ENCODE data around the gene TP53BP1.

GRCh38 chr15:43516801-43517353 is 23.9 kb upstream of the TP53BP1 start:
- TF ChIP-seq POLR2A (IDR thresholded peaks at IDR 0.05; ENCODE audit: low read depth, low read length) (no peak), POLR2AphosphoS5 (IDR thresholded peaks at IDR 0.05; ENCODE audit: low read depth, low read length) (no peak), TAF1 (IDR thresholded peaks at IDR 0.05; ENCODE audit: low read depth, low read length) (no peak), SPI1 (IDR thresholded peaks at IDR 0.05; ENCODE audit: low read depth, low read length) (no peak), POU2F2 (IDR thresholded peaks at IDR 0.05; ENCODE audit: low read depth, low read length) (no peak), PAX5 (IDR thresholded peaks at IDR 0.05; ENCODE audit: insufficient read depth, low read length, severe bottlenecking) (no peak)
